SK-N-MC (cell line): ENCODE measurements around the gene ABCB11.

ENCODE experiments used
- DNase-seq: peaks from one replicate; pipeline ENCODE4 v3.0.0-alpha.2; 2011; ENCODE audit warnings: low read depth, low spot score
- H3K27ac ChIP-seq: fragments of 200-600 bp; sonication (generic); 2 replicates; pipeline ENCODE4 v1.5.1; 2016; ENCODE audit warnings: mixed run types
- H3K36me3 ChIP-seq: fragments of 200-600 bp; sonication (generic); 2 replicates; pipeline ENCODE4 v1.6.1; 2017; ENCODE audit warnings: antibody characterized with exemption, low read length, mixed read lengths; ENCODE audit not compliant: insufficient read depth
- H3K4me3 ChIP-seq: fragments of 200-600 bp; sonication (generic); 2 replicates; pipeline ENCODE4 v1.5.1; 2016
- H3K9ac ChIP-seq: fragments of 200-600 bp; sonication (generic); 2 replicates; pipeline ENCODE4 v1.8.0; 2017; ENCODE audit warnings: mixed run types, mixed read lengths; ENCODE audit not compliant: insufficient read length
- H3K9me3 ChIP-seq: fragments of 200-600 bp; sonication (generic); 2 replicates; pipeline ENCODE4 v1.6.1; 2017; ENCODE audit warnings: low read depth, mild to moderate bottlenecking, antibody characterized with exemption, low read length, moderate library complexity, mixed read lengths
- EZH2 ChIP-seq: fragments of 200-600 bp; sonication (generic); IDR thresholded peaks from one replicate; pipeline ENCODE4 v1.6.1; 2017; ENCODE audit warnings: antibody characterized with exemption
- FOXP2 ChIP-seq: optimal IDR thresholded peaks from 2 replicates; pipeline ENCODE3; 2011; ENCODE audit warnings: mild to moderate bottlenecking, moderate library complexity; ENCODE audit not compliant: insufficient read depth; ENCODE audit errors: extremely low read length, control extremely low read depth
- POLR2AphosphoS5 ChIP-seq: IDR thresholded peaks from 2 replicates; pipeline ENCODE4 v1.6.1; 2012; ENCODE audit warnings: mild to moderate bottlenecking, low read depth, low read length, borderline replicate concordance

The ABCB11 gene

DNA sequence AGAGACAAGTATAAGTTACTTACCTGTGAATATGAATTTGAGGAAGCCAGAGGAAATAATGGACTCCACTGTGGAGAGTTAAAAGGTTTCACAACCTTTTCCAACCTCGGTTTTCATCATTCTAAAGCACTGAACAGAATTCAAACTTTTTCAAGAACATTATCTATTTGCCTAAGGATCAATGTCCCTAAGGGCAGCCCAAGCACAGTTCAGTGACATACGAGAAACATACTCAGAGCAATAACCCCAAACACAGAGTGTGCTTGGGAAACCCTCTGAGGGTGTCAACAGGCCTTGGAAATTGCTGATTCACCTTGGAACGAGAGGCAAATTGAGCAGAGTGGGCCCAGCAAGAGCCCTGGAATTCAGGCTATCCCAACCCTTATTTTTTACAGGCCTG lies at the start of gene ABCB11:
TSS of gene ABCB11 (minus strand) at position 123 of the 400 bp plus-strand sequence. CDS start 13,199 bp downstream, outside the sequence.
- H3K4me3 ChIP-seq, result no peak within 1 kb of the TSS
- H3K36me3 ChIP-seq, result no peaks in the 10 kb centered on the region
- no peak within 1 kb of the TSS for H3K27ac ChIP-seq
- TF ChIP-seq FOXP2, result no peak
- TF ChIP-seq POLR2AphosphoS5, result no peak
- no peak for TF ChIP-seq EZH2
- H3K9me3 ChIP-seq, result no peaks in the 10 kb centered on the region
- no peak within 1 kb of the TSS for H3K9ac ChIP-seq
- no peak for DNase-seq

DNA sequence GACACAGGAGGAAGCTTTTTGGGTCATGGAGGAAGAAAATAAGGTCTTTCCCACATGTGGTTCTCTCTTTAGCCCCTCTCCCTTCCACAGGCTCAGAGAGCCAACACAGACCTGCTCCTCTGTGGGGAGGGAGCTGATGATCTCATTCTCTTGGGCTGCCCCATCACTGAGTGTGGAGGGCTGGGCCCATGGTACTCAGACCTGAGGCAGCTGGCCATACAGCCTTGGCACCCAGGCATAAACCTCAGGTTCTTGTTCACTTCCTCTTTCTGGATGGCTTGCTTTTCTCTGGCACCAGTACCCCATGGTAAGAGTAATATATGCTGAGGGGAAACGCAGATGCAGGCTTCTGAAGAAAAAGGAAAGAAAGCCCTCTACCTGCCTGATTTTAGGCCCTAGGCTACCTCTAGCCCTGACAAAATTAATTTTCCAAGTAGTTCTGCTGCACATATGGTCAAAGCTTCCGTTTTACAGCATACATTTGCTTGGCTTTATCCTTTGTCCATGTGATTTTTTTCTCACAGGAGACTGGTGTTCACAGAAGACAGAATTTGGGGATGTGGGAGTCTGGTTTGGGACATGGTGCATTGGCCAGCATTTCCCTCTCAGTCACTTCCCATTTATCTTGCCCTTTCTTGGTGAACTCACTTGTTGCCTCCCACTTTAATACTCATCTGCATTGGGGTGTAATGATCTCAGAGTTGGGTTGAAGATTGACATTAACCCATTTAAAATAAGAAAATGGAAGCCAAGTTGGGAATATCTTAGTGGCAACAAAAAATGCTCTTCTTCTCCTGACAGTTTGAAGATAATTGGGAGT lies 49.3 kb upstream of the ABCB11 start:
- Histone ChIP-seq H3K9me3 (no peaks in the 10 kb centered on the region), H3K4me3 (no peak overlapping the region), H3K9ac (no peak overlapping the region), H3K36me3 (no peaks in the 10 kb centered on the region), H3K27ac (no peak overlapping the region)
- DNase-seq, result no peak
- TF ChIP-seq POLR2AphosphoS5, result no peak
- TF ChIP-seq EZH2, result no peak
- no peak for TF ChIP-seq FOXP2

DNA sequence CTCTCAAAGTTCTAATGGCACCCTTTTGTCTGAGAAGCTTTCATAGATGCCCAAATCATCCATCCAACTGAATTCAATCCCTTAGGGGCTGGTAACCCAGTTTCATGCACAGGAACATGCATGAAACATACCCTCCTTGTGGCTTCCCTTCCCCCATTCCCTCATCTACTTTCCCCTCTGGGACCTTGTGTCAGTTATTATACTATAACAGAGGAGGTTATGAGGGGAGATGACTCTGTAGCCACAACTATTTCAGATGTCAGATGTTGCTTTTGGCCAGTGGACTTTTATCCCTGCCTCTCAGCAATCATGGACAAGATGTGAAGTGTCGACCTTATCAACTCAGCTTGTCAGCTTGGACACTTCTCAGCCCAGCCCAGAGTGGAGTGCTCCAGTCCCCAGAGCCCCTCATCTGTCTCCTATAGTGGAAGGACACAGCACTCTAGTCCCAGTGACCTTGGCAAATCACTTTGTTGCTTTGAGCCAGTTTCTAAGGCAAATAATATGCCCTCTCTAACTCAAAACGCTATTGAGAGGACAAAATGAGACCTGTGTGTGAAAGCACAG lies 46.6 kb upstream of the ABCB11 start:
- TF ChIP-seq EZH2 (no peak), POLR2AphosphoS5 (no peak), FOXP2 (no peak)
- no peak for DNase-seq
- H3K27ac ChIP-seq, result no peak overlapping the region

DNA sequence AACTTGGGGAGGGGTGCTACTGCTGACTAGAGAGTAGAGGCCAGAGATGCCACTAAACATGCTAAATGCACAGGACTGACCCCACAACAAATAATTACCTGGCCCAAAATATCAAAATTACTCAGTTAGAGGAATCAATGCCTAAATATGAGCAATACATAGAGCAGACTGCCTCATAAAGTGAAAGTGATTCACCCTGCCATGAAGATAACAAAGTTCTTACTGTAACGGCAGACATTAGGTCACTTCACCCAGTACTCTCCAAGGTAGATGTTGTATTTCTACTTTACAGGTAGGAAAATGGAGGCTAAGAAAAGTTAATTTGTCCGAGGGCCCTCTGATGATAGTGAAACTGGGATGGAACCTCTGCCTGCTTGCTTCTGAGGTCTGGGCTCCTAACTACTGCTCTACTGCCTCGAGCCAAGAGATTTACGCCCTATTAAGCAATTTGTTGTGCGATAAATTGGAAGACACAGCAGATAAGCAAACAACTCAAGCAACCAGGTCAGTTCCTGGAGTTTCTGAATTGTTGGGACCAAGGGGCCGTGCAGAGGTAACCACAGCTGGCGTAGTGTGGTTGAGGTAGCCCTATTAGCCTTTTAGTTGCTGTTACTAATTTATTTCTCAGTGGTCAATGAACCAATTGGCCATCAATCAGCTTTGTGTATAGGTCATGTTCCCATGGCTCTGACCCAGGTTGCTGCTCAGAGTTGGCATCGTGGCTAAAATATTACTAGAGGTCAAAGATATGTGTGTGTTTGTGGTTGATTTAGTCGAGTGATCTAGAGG lies 43.0 kb upstream of the ABCB11 start:
- Histone ChIP-seq H3K27ac (no peak overlapping the region), H3K4me3 (no peak overlapping the region), H3K9ac (no peak overlapping the region), H3K36me3 (no peaks in the 10 kb centered on the region), H3K9me3 (no peaks in the 10 kb centered on the region)
- no peak for DNase-seq
- no peak for TF ChIP-seq POLR2AphosphoS5
- no peak for TF ChIP-seq EZH2
- TF ChIP-seq FOXP2, result no peak

More for the DNA sequence above, 46.6 kb upstream of the ABCB11 start:
- Histone ChIP-seq H3K36me3 (no peaks in the 10 kb centered on the region), H3K4me3 (no peak overlapping the region), H3K9ac (no peak overlapping the region), H3K9me3 (no peaks in the 10 kb centered on the region)

DNA sequence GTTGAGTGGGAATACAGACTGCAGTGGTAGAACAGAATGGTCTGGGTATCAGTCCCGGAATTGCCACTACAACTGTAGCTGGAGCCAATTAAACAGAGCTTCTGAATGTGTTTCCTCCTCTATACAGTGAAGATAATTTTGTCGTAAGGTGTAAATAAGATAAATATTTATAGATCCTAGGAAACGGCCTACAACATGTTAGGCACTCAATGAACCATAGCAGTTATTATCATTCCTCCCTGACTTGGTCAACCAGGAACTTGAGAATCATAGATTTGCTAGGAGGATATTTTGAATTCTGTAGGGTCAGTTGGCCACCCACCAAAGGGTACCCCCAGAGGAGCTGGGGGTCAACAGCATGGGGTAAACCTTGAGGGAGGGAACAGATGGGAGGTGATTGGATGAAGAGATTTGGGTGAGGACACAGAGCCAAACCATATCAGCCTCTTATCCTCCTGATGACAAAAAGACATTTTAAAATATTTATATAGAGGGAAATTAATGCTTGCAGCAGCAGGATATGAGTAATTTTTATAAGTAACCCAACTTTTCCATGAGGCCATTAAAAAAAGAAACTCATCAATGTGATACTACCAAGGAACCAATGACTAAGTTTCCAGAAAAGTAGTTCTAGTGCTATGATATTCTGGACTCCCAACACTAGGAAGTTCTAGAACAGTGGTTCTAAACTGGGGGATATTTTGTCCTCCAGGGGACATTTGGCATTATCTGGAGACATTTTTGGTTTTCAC lies 42.3 kb upstream of the ABCB11 start:
- Histone ChIP-seq H3K9me3 (no peaks in the 10 kb centered on the region), H3K9ac (no peak overlapping the region), H3K36me3 (no peaks in the 10 kb centered on the region), H3K27ac (no peak overlapping the region), H3K4me3 (no peak overlapping the region)
- TF ChIP-seq POLR2AphosphoS5, result no peak
- TF ChIP-seq EZH2, result no peak
- no peak for TF ChIP-seq FOXP2
- no peak for DNase-seq

DNA sequence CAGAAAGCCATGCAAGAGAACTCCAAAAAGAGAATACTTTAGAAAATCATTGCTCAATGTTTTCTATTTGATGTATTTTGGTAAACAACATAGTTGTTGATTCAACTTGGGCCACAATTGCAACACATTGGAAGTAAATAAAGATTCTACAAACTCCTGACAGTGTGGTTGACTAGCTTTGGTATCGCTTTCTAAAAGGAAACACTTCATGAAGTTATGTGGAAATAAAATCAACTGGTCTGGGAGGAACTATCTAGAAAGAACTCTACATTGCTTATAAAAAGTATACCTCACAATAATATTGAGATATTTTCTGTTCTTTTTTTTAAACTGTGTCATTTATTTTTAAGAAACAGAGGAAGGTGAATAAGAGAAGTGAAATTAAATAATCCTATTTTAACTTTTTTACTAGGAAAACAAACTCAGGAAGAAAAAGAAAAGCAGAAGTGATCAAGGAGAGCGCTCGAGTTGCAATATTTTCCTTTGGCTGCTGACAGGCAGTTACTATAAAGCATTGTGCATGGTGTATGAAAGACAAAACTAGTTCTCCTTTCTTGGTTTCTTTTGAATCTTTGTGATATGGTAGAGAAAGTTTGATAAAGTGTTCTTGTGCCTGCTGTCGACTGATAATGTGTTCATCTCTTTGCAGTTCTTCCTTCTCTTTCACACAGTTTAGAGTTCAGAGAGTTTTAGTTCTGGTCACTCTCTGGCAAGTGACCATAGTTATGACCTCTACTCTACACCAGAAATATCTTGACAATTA lies 41.2 kb upstream of the ABCB11 start:
- no peak for DNase-seq
- TF ChIP-seq FOXP2 (no peak), EZH2 (no peak), POLR2AphosphoS5 (no peak)

DNA sequence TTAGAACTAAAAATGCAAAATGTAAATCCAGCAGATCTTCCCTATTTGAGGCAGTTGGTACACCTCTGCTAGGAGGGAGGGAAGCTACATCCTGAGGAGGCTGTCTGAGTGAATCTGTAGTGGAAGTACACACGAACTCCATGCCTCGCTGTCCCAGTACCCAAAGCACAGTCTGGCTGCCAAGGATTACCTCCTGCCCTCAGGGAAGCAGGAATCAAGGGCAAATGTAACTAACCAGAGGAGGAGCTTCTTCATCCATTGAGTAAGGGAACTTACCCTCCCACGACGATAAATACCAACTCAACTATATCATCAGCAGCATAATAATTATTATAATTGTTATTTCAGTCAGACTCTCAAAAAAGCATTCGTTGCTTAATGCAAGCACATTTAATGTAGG lies 40.3 kb upstream of the ABCB11 start:
- H3K4me3 ChIP-seq, result no peak overlapping the region
- H3K9me3 ChIP-seq, result no peaks in the 10 kb centered on the region
- no peak overlapping the region for H3K27ac ChIP-seq
- H3K9ac ChIP-seq, result no peak overlapping the region
- TF ChIP-seq FOXP2 (no peak), POLR2AphosphoS5 (no peak), EZH2 (no peak)
- no peaks in the 10 kb centered on the region for H3K36me3 ChIP-seq
- DNase-seq, result no peak

More for the DNA sequence above, 41.2 kb upstream of the ABCB11 start:
- Histone ChIP-seq H3K4me3 (no peak overlapping the region), H3K27ac (no peak overlapping the region), H3K36me3 (no peaks in the 10 kb centered on the region), H3K9me3 (no peaks in the 10 kb centered on the region), H3K9ac (no peak overlapping the region)

DNA sequence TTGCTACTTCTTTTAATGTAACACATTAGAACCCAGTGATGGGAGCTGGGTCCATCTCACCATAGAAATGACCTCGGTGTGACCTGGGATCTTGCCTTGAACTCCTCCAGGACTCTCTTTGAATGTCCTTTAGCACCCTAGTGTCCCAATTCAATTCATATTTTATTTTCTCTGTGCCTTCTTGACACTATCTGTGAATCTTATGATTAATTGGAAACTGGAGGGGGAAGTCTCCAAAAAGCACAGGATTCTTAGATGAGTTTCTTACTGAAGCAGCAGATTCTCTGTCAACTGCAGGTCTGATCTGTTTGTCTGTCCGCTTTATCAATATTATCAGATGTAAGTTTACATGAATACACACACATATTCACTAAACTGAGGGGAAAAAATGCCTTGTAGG lies 38.7 kb upstream of the ABCB11 start:
- Histone ChIP-seq H3K36me3 (no peaks in the 10 kb centered on the region), H3K27ac (no peak overlapping the region), H3K4me3 (no peak overlapping the region), H3K9me3 (no peaks in the 10 kb centered on the region), H3K9ac (no peak overlapping the region)
- TF ChIP-seq EZH2 (no peak), POLR2AphosphoS5 (no peak), FOXP2 (no peak)
- DNase-seq, result no peak
